Measurements from ENCODE around the gene E2F1.
"Not testable (repeated sequence)": the region's sequence is repeated elsewhere in the genome, so short reads cannot be mapped to it uniquely, and the experiment has no call there.

E2F1 gene

DNA sequence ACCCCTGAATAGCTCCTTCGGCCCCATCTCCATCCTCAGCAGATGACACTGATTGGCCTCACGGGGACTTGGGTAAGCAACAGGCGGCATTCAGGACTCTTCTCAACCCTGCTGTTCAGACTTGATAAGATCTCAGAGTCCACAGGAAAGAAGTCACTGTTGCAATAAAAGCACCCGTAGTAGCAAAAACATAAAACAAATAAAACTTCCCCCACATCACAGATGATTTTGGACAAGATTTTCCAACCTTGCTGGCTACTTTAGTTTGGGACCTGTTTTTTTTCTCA, 41.2 kb downstream of the E2F1 start:
- DNase-seq (ENCODE audit: low read depth in 2 of 3, low spot score in 1 of 3), result no peak

DNA sequence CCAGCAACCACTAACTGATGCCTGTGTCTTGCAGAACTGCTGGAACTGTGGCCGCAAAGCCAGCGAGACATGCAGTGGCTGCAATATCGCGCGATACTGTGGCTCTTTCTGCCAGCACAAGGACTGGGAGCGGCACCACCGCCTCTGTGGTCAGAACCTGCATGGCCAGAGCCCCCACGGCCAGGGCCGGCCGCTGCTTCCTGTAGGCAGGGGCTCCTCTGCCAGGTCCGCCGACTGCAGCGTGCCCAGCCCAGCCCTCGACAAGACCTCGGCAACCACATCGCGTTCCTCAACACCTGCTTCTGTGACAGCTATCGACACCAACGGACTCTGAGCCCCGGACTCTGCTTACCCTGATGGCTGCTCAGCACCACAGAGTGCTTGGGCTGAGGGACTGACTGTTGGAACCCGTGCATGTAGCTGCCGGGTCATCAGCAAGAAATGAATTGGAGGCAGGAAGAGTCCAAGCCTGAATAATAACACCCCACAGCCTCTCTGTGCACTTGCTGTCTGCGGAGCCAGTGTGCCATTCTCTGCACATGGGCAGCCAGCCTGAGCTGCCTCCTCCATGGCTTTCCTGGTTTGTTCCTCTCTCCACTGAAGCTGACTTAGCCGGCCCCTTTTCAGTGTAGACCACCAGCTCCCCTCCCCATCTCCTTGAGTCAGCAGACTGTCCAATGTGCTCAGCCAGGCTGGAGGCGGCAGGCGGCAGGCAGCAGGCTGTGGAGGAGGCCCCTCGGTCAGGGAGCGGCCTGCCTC, 41.7 kb downstream of the E2F1 start:
- no peak for DNase-seq (ENCODE audit: low read depth in 2 of 3, low spot score in 1 of 3)

DNA sequence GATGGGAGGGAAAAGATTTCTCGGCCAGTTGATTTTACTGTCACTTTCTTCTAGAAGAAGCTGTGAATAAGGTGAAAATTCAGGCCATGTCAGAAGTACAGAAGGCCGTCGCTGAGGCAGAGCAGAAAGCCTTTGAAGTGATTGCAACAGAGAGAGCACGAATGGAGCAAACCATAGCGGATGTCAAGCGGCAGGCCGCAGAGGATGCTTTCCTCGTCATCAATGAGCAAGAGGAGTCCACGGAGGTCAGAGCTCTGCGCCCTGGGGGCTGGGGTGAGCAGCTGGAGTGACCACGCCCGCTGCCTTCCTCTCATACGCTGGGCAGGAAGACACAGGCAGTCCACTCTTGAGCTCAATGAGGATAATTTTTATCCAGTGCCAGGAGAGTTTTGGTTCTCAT, 45.9 kb downstream of the E2F1 start:
- no peak for DNase-seq (ENCODE audit: low read depth in 2 of 3, low spot score in 1 of 3)

DNA sequence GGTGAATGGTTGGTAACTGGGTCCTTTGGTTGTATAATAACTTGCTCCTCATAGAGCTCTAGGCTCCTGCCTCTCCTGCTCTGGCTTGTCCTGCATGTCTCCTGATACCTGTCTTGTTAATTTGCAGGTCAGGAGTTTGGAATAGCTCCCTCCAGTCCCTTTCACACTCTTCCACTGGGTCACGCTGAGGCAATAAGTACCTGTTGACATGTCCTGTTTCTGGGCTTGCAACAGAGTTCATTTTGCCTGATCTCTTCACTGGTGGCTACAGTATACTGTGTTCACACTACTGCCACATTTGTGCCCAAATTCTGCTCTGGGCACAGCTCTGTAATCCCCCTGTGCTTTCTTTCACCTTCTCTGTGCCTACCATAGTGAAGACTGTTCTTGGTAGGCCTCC, 49.4 kb downstream of the E2F1 start:
- no peak for DNase-seq (ENCODE audit: low read depth in 2 of 3, low spot score in 1 of 3)

DNA sequence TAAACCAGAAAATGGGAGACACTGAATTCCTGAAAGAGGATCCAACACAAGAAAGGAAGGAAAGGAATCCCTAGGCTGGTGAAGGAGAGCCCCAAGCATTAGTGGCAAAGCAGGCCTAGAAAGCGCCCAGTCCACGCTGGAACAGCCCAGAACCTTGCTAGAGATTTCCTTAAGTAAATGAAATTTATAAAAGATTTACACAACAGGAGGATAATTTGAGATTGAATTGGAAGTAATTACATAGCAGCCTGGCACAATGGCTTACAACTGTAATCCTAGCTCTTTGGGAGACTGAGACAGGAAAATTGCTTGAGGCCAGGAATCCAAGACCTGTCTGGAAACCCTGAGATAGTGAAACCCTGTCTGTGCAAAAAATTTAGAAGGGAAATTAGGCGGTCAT, 50.8 kb downstream of the E2F1 start:
- DNase-seq (ENCODE audit: low read depth in 2 of 3, low spot score in 1 of 3), result no peak

DNA sequence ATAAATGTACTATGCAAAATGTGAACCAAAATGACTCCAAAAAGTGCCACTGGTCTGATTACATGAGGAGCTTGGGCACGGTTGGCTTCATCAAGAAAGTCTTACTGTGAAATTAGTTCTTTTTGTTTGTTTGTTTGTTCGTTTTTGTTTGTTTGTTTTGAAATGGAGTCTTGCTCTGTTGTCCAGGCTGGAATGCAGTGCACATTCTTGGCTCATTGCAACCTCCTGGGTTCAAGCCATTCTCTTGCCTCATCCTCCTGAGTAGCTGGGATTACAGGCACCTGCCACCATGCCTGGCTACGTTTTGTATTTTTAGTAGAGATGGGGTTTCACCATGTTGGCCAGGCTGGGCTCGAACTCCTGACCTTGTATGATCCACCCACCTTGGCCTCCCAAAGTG, 54.3 kb downstream of the E2F1 start:
- DNase-seq (ENCODE audit: low read depth in 2 of 3, low spot score in 1 of 3), result not testable (repeated sequence)

DNA sequence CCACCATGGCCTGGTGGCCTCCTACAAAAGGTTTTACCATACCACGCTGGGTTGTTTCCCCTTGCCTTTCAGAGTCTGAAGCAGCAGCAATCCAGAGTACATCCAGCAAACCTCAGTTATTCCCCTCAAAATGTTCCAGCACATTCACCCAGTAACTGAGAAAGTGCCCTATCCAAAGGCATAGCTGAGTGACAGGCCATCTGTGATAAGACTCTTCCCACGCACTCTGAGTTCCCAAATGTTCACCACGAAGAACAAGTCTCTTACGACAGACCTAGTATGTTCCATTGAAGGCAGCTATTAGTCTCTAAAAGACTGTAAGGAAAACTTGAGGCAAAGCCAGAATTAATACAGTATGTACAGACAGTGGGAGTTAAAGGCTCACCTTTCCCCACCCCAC, 55.7 kb downstream of the E2F1 start:
- DNase-seq (ENCODE audit: low read depth in 2 of 3, low spot score in 1 of 3), result no peak

DNA sequence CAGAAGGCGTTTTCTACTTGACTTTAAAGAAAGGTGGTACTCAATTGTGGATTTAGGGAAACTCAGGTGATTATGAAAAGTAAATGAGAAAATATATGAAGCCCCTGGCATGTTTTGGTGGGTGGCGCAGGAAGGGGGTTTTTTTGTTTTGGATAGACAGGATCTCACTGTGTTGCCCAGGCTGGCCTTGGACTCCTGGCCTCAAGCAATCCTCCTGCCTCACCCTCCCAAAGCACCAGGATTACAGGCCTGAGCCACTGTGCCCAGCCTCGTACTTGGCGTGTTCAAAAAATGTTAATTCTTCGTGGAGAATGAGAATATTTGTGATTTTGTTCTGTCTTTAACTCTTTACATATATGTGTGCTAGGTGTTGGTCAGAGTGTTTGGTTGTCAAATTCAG, 56.2 kb downstream of the E2F1 start:
- no peak for DNase-seq (ENCODE audit: low read depth in 2 of 3, low spot score in 1 of 3)

DNA sequence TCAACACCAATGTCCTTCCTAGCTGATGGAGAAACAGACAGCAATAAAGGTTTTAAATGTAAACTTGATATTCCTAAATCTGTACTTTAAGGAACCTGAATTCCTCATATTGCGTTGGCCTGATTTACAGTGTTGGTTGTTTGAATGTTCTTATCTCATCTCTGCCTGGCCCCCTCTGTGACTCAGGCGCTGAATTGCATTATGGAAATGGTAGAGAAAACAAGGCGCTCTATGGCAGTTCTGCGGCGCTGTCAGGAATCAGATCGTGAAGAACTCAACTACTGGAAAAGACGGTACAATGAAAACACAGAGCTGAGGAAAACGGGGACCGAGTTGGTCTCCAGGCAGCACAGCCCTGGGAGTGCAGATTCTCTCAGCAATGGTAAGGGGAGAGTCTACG, 56.7 kb downstream of the E2F1 start:
- DNase-seq (ENCODE audit: low read depth in 2 of 3, low spot score in 1 of 3), result no peak

DNA sequence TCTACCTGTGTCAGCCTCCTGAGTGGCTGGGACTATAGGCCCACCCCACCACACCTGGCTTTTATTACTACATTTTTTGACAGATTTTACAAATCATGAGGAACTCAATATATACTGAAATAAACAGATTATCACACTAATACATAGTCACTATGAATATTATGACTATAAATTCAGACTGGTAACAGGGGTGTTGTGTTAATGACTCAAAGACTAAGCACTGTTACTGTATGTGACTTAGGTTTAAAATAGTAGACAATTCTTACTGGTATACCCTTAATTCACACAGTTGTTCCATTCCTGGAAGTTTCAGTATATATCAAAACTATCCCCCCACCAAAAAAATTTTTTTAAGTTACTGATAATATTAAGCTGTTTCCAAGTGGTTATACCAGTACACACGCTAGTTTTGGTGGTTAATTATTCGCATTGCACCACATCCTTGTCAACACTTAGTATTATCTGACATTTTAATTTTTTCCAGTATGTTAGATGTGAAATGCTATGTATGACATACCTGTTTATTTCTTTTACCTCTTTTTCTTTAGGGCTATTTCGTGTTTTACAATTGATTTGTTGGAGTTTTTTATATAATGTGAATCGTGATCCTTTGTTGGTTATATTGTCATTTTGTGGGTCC, 58.5 kb downstream of the E2F1 start:
- DNase-seq (ENCODE audit: low read depth in 2 of 3, low spot score in 1 of 3), result no peak

DNA sequence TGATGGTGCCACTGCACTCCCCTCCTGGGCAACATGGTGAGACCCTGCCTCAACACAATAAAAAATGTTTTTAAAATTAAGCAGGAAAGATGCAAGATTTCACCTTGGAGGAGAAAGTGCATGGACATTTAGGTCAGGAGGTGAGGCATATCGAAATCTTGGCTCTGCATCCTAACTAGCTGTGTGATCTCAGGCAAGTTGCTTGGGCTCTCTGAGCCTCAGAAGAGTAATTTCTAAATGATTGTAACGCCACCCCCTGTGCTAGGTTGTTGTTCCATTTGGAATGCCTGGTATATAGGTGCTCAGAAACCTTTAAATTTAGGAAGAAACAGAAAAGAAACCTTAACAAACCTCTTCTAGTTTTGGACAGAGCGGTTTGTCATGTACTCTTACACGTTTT, 60.0 kb downstream of the E2F1 start:
- no peak for DNase-seq (ENCODE audit: low read depth in 2 of 3, low spot score in 1 of 3)
